ENCODE data around the gene GALNT5. TPM values are rescaled to one million over a fixed set of nuclear protein-coding genes. Genes with fewer than 3 reads are reported as not detected.

The GALNT5 gene
- total and polyA plus RNA-seq, 10 of the 15 experiments (the other 5 are each of a cell fraction or from before 2014, with no cell fraction given): under 0.01 to 0.25 (median 0.03) TPM; not detected in 4

DNA sequence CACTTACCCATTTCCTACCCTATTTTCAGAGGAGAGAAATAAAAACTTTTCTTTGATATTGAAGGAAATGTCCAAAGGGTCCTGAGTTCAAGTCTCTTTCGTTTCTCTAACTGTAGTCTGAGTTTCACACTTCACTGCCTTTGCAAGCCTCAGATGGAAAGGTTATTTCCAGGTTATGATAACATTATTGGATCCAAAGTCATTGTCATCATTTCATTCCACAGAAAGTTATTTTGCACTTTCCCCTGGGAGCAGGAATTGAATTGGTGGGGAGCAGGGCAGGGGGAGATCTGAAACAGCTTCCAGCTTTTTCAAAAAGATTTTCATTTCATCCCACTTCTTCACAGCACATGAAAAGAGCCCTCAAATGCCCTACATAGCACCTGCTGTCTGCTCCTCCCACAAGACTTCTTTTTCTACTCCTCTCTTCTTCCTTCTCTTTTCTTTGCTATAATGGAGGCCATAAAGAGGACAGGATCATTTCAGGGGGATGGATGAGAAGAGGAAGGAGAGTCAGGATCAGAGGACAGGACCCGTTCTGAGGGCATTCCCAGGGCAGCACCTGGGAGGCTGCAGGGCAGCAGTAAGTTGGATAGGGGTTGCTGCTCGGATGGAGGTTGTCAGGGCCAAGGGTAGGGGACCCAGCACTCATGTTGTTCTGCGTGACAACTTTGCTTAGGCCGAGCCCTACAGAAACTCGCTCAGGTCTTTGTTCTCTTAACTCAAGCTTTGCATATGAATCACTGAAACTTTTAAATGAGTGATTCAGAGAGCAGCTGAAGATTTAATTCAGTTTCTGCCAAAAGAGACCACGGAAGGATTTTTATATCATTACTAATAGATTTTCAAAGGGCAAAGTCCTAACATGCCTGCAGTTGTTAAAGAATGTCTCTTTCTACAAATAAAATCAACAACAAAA, 11.4 kb upstream of the GALNT5 start (continued):
- no peak for TF ChIP-seq ZNF687 (IDR thresholded peaks at IDR 0.05)
- peak; percentile 83 for TF ChIP-seq CREM (IDR thresholded peaks at IDR 0.05; ENCODE audit: low read depth)
- no peak for TF ChIP-seq CUX1 (IDR thresholded peaks at IDR 0.05; ENCODE audit: insufficient replicate concordance, low read depth, low read length)
- peak; percentile 27; the same call in 1 of the 2 replicates for TF ChIP-seq TCF12 (IDR thresholded peaks at IDR 0.05; ENCODE audit: low read depth, low read length)
- TF ChIP-seq KLF5 (IDR thresholded peaks at IDR 0.05; ENCODE audit: partially characterized antibody): no peak
- TF ChIP-seq CBX3 (IDR thresholded peaks at IDR 0.05; ENCODE audit: borderline replicate concordance, low read depth): no peak
- no peak for TF ChIP-seq ESRRA (IDR thresholded peaks at IDR 0.05; ENCODE audit: low read length)
- TF ChIP-seq RAD21 (IDR thresholded peaks at IDR 0.05; ENCODE audit: insufficient read depth, low read depth, low read length): no peak
- TF ChIP-seq CBFB (IDR thresholded peaks at IDR 0.05; ENCODE audit: low read depth): no peak
- TF ChIP-seq, protein P1, sequence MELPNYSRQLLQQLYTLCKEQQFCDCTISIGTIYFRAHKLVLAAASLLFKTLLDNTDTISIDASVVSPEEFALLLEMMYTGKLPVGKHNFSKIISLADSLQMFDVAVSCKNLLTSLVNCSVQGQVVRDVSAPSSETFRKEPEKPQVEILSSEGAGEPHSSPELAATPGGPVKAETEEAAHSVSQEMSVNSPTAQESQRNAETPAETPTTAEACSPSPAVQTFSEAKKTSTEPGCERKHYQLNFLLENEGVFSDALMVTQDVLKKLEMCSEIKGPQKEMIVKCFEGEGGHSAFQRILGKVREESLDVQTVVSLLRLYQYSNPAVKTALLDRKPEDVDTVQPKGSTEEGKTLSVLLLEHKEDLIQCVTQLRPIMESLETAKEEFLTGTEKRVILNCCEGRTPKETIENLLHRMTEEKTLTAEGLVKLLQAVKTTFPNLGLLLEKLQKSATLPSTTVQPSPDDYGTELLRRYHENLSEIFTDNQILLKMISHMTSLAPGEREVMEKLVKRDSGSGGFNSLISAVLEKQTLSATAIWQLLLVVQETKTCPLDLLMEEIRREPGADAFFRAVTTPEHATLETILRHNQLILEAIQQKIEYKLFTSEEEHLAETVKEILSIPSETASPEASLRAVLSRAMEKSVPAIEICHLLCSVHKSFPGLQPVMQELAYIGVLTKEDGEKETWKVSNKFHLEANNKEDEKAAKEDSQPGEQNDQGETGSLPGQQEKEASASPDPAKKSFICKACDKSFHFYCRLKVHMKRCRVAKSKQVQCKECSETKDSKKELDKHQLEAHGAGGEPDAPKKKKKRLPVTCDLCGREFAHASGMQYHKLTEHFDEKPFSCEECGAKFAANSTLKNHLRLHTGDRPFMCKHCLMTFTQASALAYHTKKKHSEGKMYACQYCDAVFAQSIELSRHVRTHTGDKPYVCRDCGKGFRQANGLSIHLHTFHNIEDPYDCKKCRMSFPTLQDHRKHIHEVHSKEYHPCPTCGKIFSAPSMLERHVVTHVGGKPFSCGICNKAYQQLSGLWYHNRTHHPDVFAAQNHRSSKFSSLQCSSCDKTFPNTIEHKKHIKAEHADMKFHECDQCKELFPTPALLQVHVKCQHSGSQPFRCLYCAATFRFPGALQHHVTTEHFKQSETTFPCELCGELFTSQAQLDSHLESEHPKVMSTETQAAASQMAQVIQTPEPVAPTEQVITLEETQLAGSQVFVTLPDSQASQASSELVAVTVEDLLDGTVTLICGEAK (IDR thresholded peaks at IDR 0.05; ENCODE audit: borderline replicate concordance): no peak
- no peak for TF ChIP-seq MYC (IDR thresholded peaks at IDR 0.05; ENCODE audit: insufficient read depth, insufficient read length, insufficient replicate concordance, low read length, severe bottlenecking)
- no peak for TF ChIP-seq FOS (IDR thresholded peaks at IDR 0.05; ENCODE audit: borderline replicate concordance, extremely low read depth, insufficient read length)
- TF ChIP-seq RELA (IDR thresholded peaks at IDR 0.05; ENCODE audit: borderline replicate concordance, partially characterized antibody): no peak
- no peak for TF ChIP-seq SRF (IDR thresholded peaks at IDR 0.05; ENCODE audit: low read depth in 2 of 2, low read length in 2 of 2)
- TF ChIP-seq IKZF1 (conservative IDR thresholded peaks at IDR 0.05): no peak

Data from GM12878 (cell line).